Vagina (tissue), 2 donors: ENCODE data around the gene RSPH3. TPM values are rescaled to one million over a fixed set of nuclear protein-coding genes. Genes with fewer than 3 reads are reported as not detected.
"Not testable (repeated sequence)": the region's sequence is repeated elsewhere in the genome, so short reads cannot be mapped to it uniquely, and the experiment has no call there.

Experiments used
- DNase-seq, 2 donors: peaks; one replicate each; pipeline ENCODE4 v3.0.0-alpha.2; 2017; ENCODE audit errors: extremely low spot score in 2 of 2
- H3K27ac ChIP-seq: fragments of 200-600 bp; sonication (generic); one replicate; pipeline ENCODE4 v1.5.1; 2019
- H3K27me3 ChIP-seq: fragments of 200-600 bp; sonication (generic); one replicate; pipeline ENCODE4 v1.5.1; 2019
- H3K36me3 ChIP-seq, 2 donors: fragments of 200-600 bp; sonication (generic); one replicate each; pipeline ENCODE4 v1.5.1; 2017 to 2019
- H3K4me1 ChIP-seq: fragments of 200-600 bp; sonication (generic); one replicate; pipeline ENCODE4 v1.5.1; 2019
- H3K4me3 ChIP-seq, 2 donors: fragments of 200-600 bp; sonication (generic); 1 replicate in 1 of 2; 2 replicates in 1 of 2; pipeline ENCODE4 v1.5.1; 2016 to 2019
- H3K9me3 ChIP-seq: fragments of 200-600 bp; sonication (generic); one replicate; pipeline ENCODE4 v1.5.1; 2019
- POLR2A ChIP-seq, 2 donors: fragments of 450-650 bp; IDR thresholded peaks; one replicate each; pipeline ENCODE4 v1.6.1; 2017; ENCODE audit warnings: antibody characterized with exemption in 2 of 2, mild to moderate bottlenecking in 2 of 2, moderate library complexity in 2 of 2
- POLR2AphosphoS5 ChIP-seq, 2 donors: sonication (generic); formaldehyde crosslinking; IDR thresholded peaks; one replicate each; pipeline ENCODE4 v1.9.0; 2017; ENCODE audit warnings: antibody characterized with exemption in 2 of 2, mild to moderate bottlenecking in 2 of 2, low read depth in 1 of 2; ENCODE audit not compliant: insufficient read depth in 1 of 2
- intact Hi-C: fragments of 100-400 bp; cut with DNase I; formaldehyde crosslinking; loops from one replicate; pipeline ENCODE4 v1.15.1; 2023
- total RNA-seq: library from RNA; depleted of rRNA; stranded (reverse); fragments of >200 nt; gene quantifications from one replicate; pipeline ENCODE4 v1.2.3, GENCODE V29; 2016
- TF ChIP-seq, protein P1 (sequence below), 3 experiments: fragments of 450-650 bp in 2 of 3; fragments of 200-600 bp in 1 of 3; sonication (generic) in 1 of 3; IDR thresholded peaks; one replicate each; pipeline ENCODE4 v1.5.1; 2017 to 2019; ENCODE audit warnings: antibody characterized with exemption in 3 of 3, mild to moderate bottlenecking in 2 of 3, moderate library complexity in 2 of 3

Gene RSPH3
- total RNA-seq, 1 donor from 2014 or later = 14.5 TPM

DNA sequence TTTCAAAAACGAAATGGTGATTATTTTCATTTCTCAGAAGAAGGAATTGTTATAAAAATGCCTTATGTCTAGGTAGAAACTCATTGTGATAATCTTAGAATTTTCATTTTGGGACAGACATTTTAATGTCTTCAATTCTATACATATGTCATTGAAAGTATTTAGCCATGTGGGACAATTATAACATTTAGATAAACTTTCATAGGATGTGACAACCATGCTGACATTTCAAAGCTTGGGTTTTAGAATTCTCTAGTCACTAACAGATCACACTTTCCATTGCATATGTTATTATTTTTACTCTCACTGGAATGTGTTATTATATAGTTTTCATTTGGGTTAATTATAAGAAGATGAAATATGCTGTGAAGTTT is 39.9 kb upstream of the RSPH3 start:
- DNase-seq = no peak
- Histone ChIP-seq H3K27me3 (no peaks in the 10 kb centered on the region), H3K4me1 (no peaks in the 10 kb centered on the region), H3K9me3 (no peaks in the 10 kb centered on the region), H3K36me3 (no peaks in the 10 kb centered on the region), H3K4me3 (no peak overlapping the region), H3K27ac (no peak overlapping the region)
- intact Hi-C loops = no loop called here
- TF ChIP-seq, protein P1, sequence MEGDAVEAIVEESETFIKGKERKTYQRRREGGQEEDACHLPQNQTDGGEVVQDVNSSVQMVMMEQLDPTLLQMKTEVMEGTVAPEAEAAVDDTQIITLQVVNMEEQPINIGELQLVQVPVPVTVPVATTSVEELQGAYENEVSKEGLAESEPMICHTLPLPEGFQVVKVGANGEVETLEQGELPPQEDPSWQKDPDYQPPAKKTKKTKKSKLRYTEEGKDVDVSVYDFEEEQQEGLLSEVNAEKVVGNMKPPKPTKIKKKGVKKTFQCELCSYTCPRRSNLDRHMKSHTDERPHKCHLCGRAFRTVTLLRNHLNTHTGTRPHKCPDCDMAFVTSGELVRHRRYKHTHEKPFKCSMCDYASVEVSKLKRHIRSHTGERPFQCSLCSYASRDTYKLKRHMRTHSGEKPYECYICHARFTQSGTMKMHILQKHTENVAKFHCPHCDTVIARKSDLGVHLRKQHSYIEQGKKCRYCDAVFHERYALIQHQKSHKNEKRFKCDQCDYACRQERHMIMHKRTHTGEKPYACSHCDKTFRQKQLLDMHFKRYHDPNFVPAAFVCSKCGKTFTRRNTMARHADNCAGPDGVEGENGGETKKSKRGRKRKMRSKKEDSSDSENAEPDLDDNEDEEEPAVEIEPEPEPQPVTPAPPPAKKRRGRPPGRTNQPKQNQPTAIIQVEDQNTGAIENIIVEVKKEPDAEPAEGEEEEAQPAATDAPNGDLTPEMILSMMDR (IDR thresholded peaks at IDR 0.05) = no peak
- TF ChIP-seq POLR2AphosphoS5 (IDR thresholded peaks at IDR 0.05; ENCODE audit: insufficient read depth in 1 of 2, low read depth in 1 of 2) (no peak), POLR2A (IDR thresholded peaks at IDR 0.05) (no peak)

DNA sequence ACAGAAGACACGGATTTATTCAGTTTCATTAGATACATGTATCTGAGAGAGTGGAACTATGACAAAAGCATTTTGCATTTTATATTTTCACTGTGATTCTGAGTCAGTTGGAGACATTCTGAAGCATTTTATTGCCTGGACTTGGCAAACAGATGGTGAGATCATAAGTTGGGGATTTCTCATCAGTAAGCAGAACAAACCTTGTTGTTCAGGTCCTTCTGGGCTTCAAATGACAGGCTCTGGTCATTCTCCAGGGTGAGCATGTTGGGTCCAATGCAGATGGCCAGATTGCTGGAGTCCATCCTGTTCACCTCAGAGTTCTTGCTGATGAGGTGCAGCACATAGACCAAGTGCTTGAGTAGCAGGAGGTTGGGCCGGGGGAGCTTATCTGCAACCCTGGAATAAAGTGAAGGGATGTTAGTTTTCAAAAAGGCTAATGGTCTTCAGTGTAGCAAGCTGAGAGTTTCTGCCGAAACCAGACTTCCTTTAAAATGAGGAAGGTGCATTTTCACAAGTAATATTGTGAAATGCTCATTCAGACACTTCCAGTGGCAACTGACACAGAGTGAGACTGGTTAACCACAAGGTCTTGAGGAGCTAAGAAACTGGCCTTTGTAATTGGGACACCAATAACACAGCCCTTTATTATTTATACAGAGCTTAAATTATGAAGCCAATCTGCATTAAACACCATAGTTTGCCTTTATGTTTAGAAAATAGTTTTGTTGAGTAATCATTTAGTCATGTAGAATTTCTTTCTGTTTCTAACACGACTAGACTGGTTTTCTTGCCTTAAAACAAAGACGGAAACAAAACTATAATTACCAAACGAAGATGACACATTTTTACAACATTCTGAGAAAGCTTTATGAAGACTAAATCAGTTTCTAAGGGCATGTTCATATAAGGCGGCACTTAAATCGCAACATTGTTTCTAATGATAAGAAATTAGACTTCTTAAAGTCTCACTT is 39.2 kb upstream of the RSPH3 start:
- TF ChIP-seq POLR2AphosphoS5 (IDR thresholded peaks at IDR 0.05; ENCODE audit: insufficient read depth in 1 of 2, low read depth in 1 of 2) (no peak), POLR2A (IDR thresholded peaks at IDR 0.05) (no peak)
- TF ChIP-seq, protein P1 (IDR thresholded peaks at IDR 0.05) = no peak
- no peaks in the 10 kb centered on the region for H3K27me3 ChIP-seq
- no peak overlapping the region for H3K27ac ChIP-seq
- no peak for DNase-seq
- intact Hi-C loops = no loop called here
- no peak overlapping the region for H3K4me3 ChIP-seq
- H3K9me3 ChIP-seq = no peaks in the 10 kb centered on the region
- H3K4me1 ChIP-seq = no peaks in the 10 kb centered on the region
- no peaks in the 10 kb centered on the region for H3K36me3 ChIP-seq

DNA sequence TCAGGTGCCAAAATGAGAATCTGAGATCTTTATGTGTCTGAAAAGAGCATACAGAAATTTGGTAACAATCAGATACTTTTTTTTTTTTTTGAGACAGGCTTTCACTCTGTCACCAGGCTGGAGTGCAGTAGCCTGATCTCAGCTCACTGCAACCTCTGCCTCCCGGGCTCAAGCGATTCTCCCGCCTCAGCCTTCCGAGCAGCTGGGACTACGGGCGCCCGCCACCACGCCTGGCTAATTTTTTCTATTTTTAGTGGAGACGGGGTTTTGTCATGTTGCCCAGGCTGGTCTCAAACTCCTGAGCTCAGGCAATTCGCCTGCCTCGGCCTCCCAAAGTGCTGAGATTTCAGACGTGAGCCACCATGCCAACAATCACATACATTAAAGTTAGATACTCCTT is 38.3 kb upstream of the RSPH3 start:
- H3K27me3 ChIP-seq, intact Hi-C loops, DNase-seq, H3K4me3 ChIP-seq, H3K36me3 ChIP-seq, H3K27ac ChIP-seq, H3K9me3 ChIP-seq, H3K4me1 ChIP-seq: not testable (repeated sequence)

DNA sequence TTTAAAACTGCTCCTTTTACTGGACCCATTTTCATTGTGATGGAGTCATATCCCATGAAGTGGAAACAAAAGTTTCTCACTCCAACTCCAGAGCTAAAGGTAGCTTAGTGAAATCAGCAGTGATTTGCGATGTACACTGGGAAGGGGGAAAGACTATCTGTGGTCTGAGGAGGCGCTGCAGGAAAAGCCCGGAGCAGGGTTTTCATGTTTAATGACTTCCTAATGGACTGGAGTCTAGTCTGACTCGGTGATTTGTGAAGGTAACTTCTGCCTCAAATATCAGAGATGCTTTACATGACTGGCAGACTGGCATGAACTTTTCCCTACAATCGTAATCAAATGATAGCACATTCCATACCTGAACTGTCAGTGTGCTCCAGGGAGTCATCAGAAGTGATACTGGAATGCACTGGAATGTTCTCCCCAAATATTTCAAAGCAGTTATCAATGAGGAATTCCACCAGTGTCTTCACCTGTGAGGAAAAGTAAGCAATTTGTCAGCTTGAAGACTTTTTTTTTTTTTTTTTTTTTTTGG is 37.8 kb upstream of the RSPH3 start:
- intact Hi-C loops = no loop called here

DNA sequence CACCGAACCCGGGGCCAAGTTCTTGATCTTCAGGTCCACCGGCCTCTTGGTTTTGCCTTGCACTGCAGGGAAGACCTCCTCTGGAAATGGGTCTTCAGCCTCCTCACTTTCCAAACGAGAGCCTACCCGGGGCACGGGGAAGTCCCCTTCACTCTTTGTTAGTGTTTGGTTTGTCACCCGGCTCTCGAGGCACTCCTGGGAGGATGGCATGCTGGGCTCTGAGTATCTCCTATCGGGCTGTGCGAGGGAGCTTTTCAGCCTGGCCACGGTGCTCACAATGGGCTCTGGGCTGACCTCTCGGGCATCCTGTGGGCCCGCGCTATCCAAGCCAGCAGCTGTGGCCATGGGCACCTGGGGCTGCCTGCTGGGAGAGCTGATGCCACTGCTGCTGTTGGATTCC is 36.7 kb upstream of the RSPH3 start:
- no peak overlapping the region for H3K4me3 ChIP-seq
- no peaks in the 10 kb centered on the region for H3K36me3 ChIP-seq
- no peaks in the 10 kb centered on the region for H3K4me1 ChIP-seq
- DNase-seq = no peak
- intact Hi-C loops = no loop called here
- TF ChIP-seq POLR2AphosphoS5 (IDR thresholded peaks at IDR 0.05; ENCODE audit: insufficient read depth in 1 of 2, low read depth in 1 of 2) (no peak), POLR2A (IDR thresholded peaks at IDR 0.05) (no peak)
- TF ChIP-seq, protein P1 (IDR thresholded peaks at IDR 0.05) = no peak
- H3K9me3 ChIP-seq = no peaks in the 10 kb centered on the region
- H3K27me3 ChIP-seq = no peaks in the 10 kb centered on the region
- H3K27ac ChIP-seq = no peak overlapping the region

More for the DNA sequence above, 37.8 kb upstream of the RSPH3 start:
- no peaks in the 10 kb centered on the region for H3K27me3 ChIP-seq
- no peaks in the 10 kb centered on the region for H3K4me1 ChIP-seq
- TF ChIP-seq POLR2AphosphoS5 (IDR thresholded peaks at IDR 0.05; ENCODE audit: insufficient read depth in 1 of 2, low read depth in 1 of 2) (no peak), POLR2A (IDR thresholded peaks at IDR 0.05) (no peak)
- TF ChIP-seq, protein P1 (IDR thresholded peaks at IDR 0.05) = no peak
- no peaks in the 10 kb centered on the region for H3K36me3 ChIP-seq
- DNase-seq = peak in 1 of 2 donors; percentile 25
- no peaks in the 10 kb centered on the region for H3K9me3 ChIP-seq
- no peak overlapping the region for H3K4me3 ChIP-seq
- no peak overlapping the region for H3K27ac ChIP-seq
